GM21390 (cell line): ENCODE results near the gene CNTNAP5.

Experiments
- ATAC-seq: cut with Tn5 transposase; IDR thresholded peaks from one replicate; pipeline ENCODE4 v1.9.1; 2021; ENCODE audit not compliant: unreplicated experiment

Gene CNTNAP5

GRCh38 chr2:124149571-124149970 is 124.5 kb downstream of the CNTNAP5 start:
- ATAC-seq: no peak

GRCh38 chr2:124151691-124152090 is 126.6 kb downstream of the CNTNAP5 start:
- ATAC-seq: no peak

GRCh38 chr2:124153713-124154112 is 128.6 kb downstream of the CNTNAP5 start:
- no peak for ATAC-seq

- ATAC-seq: no peak
Measured at GRCh38 chr2:124159166-124159565, 134.1 kb downstream of the CNTNAP5 start.

DNA sequence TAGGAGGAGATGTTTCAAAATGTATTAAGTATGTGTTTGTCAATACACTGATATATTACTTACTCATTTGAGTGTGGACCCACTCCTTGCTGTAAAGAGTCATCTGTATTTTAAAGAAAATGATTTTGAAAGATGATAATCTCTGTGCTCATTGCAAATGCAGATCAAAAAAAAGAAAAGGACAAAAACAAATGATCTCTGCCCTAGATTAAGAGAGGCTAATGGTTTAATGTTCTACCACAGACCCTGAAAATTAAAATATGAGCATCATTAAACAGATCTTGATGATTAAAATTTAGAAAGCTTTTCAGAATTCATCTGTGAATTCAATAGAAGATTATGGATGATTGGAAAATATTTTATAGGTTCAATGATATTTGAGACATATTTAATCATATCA is 136.5 kb downstream of the CNTNAP5 start:
- no peak for ATAC-seq

DNA sequence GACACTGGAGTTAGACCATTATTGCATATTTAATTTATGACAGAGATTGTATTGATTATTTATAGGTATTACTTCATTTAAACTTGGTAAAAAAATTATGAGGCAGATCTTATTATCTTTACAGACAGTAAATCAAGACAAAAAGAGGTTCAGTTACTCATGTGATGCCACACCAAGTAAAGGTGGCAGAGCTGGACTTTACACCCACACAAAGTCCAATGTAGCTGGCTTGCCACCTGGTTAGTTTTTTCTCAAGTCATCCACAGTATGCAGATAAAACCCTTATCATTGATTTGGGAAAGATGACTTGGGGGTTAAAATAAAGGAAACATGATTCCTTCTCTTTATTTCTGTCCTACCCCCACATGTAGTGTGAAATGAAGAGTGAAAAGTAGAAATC is 137.2 kb downstream of the CNTNAP5 start:
- no peak for ATAC-seq

DNA sequence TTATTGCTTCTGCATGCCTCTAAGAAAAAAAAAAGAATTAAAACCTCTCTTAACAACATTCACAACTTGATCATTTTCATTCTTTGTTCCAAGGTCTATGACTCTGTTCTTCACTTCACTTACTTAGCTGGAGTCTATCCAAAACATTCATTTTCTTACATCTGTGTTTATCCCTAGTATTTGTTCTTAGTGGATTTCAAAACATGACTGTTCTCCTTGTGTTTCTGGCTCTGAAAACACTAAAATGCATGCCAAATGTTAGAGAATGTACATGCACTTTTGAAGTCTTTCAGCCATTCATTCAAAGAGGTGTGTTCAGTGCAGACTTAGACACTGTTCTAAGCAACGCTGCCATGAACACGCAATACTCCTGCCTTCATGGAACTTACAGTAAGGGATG is 138.8 kb downstream of the CNTNAP5 start:
- ATAC-seq: no peak

DNA sequence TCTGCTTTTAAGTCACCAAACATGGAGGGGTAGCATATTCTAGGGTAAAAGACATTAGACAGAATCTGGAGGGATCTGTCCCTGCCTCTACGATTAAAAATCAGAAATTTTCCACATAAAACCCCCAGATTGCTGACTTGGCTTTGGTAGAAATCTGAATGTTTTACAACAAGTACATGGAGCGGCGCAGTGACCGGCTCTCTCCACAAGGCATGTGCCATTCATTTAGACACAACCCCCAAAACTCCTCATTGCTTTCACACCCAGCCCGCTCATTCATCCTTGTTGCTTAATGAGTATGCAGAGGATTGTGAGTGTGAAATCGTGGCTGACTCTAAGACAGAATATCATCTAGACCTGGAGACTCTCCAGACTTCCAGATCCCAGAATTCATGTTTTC is 140.6 kb downstream of the CNTNAP5 start:
- ATAC-seq: no peak

- no peak for ATAC-seq
Measured at GRCh38 chr2:124171472-124172063, 146.5 kb downstream of the CNTNAP5 start.

DNA sequence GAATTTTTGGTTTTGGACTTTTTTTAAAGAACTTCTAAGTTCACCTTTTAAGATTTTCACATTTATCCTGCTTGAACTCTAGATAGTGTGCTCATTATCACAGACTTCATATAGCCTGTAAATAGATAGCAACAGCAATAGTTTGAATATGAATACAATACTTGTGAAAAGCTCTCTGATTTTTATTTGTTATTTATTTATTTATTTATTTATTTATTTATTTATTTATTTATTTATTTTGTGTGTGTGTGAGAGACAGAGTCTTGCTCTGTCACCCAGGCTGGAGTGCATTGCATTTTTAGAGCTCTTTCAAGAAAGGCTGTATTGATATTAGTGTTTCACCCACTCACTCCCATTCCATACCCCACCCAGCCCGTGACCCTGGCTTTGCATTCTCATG is 153.6 kb downstream of the CNTNAP5 start:
- ATAC-seq: no peak

DNA sequence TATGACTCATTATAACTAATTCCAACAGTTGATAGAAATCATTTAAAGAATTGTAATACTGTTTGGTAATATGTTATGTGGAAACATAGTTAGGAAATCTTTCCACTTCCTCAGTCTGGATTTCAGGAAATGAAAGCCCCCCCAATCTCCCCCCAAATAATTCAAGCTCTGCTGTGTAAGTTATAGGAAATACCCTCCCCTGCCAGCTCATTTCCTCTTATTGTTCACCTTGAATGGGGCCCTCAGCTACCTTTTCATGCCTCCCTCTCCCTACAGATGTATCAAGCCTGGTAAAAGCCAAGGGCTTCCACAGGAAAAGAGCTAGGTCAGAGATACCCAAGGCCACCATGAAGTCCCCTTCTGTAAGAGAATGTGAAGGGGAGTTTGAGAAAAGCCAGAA is 155.5 kb downstream of the CNTNAP5 start:
- ATAC-seq: no peak

- ATAC-seq: no peak
Measured at GRCh38 chr2:124186801-124187200, 161.7 kb downstream of the CNTNAP5 start.

DNA sequence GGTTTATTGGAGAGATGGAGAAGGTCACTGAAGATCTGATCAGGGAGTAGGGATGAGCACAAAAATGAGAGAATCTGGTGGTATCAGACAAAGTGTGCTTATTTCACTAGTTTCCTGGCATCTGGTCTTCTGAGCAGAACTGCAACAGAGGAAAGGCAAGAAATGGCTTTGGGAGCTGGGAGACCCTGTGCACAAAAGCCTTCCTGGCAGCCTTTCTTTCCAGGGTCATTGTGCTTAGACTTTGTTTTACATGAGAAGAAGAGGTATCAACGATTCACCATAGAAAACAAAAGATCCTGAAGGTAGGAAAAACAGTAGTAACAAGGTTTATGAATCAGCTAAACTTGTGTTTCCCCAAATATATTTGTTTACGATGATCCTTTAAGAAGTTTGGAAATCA is 162.9 kb downstream of the CNTNAP5 start:
- no peak for ATAC-seq

GRCh38 chr2:124193706-124194105 is 168.6 kb downstream of the CNTNAP5 start:
- no peak for ATAC-seq

DNA sequence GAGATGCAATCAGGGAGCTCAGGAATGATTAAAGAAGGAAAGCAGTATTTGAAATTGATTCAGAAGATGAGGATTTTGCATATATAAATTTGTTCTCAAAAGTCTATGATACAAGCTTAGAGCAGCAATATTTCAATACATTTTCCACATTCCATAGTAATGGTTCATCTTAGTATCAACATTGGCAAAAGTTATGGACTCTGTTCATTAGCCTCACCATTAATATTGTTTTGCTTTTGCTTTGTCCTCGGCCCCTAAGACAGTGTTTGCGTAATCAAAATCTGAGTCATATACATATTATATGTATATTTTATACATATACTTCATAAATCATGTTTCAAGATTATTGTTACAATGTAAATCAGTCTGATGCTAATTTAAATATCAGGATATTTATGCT is 176.6 kb downstream of the CNTNAP5 start:
- ATAC-seq: no peak

DNA sequence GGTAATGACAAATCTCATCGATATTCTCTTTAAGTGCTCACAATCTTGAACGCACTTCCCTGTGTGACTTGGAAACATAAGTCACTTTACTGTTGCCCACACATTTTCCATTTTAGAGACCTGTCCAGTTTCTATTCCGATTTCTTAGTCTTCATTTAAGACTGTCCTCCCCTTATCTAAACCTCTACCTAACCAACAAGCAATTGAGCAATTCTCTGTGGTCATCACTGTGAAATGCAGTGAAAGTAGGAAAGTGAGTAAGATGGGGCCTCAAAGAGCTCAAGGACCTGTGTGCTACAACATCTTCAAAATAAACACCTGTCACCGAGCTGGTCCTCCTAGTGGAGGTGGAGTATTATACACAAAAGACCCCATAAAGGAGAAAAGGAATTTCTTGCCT is 184.4 kb downstream of the CNTNAP5 start:
- no peak for ATAC-seq

DNA sequence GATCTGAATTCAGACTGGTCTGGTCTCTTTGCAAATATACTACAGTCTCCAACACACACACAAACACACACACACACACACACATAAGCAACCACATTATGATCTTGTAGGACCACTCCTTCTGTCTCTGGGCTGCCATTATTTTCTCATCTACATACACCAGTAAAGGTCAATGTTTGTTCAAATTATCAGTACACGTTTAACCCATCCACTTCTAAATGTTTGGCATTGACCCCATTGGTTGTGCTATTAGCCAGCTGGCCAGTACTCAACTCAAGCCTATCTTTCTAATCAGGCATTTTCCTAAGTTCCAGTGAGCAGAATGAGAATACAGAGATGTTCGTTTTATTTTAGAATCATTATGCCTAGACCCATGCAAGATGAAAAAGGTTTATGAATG is 186.4 kb downstream of the CNTNAP5 start:
- ATAC-seq: no peak

- ATAC-seq: no peak
Measured at GRCh38 chr2:124213977-124214587, 189.0 kb downstream of the CNTNAP5 start.

DNA sequence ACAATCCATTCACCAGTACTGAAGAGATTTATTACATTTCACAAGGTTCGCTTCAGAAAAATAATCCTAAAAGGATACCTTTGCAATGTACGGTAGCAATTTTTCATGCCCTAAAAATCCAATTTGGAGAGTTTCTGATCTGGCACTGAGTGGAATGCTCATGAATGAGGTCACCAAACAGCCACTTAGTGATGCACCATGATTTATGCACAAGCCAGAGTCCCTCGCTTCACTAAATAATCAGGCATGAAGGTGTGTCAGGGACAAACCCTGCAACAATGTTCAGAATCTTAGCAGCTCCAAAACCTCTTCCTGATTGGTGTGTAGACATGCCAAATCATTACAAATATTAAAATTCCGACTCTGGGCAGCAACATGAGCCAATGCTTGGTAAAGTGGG is 221.1 kb downstream of the CNTNAP5 start:
- no peak for ATAC-seq

GRCh38 chr2:124248386-124248785 is 223.3 kb downstream of the CNTNAP5 start:
- ATAC-seq: no peak

DNA sequence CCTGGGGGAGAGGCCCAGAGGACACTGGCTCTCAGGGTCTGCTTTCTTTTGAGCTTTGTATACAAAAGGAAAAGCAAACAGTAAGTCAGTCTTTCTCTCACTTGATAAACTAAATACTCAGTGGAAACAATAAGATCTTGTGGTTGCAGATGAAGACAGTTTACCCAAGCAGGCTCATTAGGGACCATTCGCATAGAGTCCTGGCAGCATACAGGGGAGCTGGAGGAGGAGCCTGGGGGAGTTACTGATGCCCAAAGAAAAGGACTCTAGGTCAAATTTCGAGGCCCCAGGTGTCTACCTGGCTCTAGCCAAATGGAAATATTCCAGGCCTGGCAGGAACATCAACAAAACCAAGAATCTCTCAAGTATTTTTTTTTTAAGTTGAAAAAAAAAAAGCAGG is 225.3 kb downstream of the CNTNAP5 start:
- no peak for ATAC-seq

DNA sequence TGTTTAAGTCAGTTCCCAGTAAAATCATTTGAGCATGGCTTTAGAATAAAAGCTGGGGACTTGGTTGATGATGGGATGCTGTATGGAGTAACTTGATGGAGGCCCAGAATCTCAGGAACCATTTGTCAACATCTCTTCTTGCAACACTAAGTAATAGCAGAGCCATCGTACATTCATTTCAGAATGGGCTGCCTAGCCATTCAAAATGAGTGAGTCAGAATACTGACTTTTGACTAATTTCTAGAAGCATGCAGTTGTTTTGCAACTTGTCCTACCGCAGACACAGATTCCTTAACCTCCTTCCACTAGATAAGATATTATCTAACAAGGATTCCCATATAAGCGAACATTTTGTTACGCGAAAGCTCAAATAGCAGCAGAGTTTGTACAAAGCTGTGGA is 229.5 kb downstream of the CNTNAP5 start:
- ATAC-seq: no peak

DNA sequence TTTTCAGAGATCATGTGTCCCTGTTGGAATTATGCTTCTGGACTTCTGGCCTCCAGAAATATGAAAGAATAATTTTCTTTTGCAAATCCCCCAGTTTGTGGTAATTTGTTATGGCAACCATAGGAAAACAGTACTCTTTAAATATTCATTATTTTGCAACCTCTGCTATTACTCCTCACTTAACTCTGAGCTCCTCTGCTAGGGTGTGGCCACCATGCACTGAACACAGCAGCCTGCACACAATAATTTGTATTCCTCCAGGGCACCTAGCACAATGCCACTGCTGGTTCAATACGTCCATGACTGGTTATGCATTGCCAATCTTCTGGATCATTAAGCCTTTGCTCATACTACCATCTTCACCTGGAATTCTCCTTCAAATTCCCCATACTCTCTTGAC is 232.0 kb downstream of the CNTNAP5 start:
- no peak for ATAC-seq
